ENCODE data around the gene CD200R1.

CD200R1 gene, protein sequence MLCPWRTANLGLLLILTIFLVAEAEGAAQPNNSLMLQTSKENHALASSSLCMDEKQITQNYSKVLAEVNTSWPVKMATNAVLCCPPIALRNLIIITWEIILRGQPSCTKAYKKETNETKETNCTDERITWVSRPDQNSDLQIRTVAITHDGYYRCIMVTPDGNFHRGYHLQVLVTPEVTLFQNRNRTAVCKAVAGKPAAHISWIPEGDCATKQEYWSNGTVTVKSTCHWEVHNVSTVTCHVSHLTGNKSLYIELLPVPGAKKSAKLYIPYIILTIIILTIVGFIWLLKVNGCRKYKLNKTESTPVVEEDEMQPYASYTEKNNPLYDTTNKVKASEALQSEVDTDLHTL

GRCh38 chr3:112974894-112975293 lies at the start of gene CD200R1:
TSS of gene CD200R1 (minus strand) at chr3:112975103. CDS start at chr3:112974857, 246 bp downstream.
- peak; percentile 18 for DNase-seq (ENCODE audit: low read depth)

GRCh38 chr3:113021471-113021870 lies 46.6 kb upstream of the CD200R1 start:
- DNase-seq (ENCODE audit: low read depth): no peak

DNA sequence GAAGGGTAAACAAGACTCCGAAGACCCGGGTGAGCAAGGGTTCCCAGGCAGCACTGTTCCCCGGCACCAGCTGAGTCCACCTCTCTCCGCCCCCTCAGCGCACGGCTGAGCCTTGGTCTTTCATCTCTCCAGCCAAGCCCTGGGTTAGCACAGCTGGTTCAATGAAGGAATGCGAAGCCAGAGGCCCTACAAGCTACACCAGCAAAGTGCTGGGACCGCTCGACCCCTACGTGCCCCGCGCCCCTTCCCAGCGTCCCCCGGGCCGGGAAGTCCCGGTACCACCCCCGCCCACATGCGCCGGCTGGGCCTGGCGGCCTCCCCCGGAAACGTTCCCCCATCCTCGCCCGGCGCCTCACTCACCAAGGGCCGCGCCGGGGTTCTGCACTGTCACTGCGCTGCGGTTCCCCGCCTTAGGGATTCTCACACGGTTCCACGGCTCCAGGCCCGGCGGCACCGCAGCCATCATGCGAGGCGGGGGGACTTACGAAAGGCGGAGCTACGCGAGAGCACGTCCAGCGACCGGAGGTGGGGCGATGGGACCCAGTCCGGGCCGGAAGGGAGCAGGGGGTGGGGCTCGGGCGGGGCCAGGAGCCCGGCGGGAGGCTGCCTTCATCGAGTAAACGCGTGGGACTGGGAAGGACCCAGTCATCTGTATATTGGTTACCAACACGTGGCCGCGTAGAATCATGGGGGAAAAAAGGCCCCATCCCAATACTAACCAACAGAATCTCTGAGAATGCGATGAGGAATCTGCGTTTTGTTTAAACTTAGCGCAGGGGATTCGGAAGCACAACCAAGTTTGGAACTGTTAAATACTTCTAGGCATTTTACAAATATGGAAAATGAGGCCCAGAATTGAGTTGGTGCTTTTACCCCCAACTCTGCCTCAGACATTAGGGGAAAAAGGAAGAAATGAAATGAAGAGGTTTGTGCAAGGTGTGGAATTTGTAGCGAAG lies 44.6 kb upstream of the CD200R1 start:
- DNase-seq (ENCODE audit: low read depth): peak; percentile 68

GRCh38 chr3:113018536-113019181 lies 43.8 kb upstream of the CD200R1 start:
- no peak for DNase-seq (ENCODE audit: low read depth)

DNA sequence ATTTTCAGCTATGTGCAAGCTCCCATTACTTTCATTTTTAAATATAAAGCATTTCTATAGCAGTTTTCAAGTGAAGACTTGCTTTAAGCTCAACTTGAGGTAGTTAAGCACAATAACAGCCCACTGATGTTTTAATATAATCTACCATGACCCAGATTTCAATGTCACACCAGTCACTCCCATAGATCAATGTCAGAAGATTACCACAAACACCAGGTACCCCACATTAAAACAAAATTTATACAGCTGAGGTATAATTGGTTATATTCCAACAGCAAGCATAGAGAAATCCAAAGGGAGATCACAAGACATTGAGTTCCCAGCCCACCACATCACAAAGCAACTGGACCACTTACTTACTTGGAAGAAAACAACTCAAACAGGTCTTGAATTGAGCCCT lies 38.7 kb upstream of the CD200R1 start:
- DNase-seq (ENCODE audit: low read depth): no peak

- no peak for DNase-seq (ENCODE audit: low read depth)
Measured at GRCh38 chr3:113008117-113008516, 33.2 kb upstream of the CD200R1 start.

GRCh38 chr3:113006359-113007056 lies 31.6 kb upstream of the CD200R1 start:
- no peak for DNase-seq (ENCODE audit: low read depth)

DNA sequence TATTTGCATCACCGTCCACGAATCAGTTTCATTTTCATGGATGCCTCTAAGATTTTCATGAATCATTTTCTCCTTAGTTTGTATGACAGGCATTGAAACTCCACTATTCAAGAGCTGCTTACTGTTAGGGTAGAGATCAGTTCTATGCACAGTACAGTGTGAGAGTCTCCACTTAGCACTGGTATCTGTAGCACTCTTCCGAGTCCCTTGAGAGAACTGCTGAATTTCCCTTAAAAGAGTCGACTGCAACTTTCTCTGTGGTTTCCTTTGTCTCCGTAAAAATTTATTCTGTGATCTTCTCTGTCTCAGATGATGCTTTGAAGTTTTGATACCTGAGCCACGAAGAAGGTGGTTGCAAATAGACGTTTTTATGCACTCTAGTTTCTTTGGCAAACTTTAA lies 30.7 kb upstream of the CD200R1 start:
- no peak for DNase-seq (ENCODE audit: low read depth)

DNA sequence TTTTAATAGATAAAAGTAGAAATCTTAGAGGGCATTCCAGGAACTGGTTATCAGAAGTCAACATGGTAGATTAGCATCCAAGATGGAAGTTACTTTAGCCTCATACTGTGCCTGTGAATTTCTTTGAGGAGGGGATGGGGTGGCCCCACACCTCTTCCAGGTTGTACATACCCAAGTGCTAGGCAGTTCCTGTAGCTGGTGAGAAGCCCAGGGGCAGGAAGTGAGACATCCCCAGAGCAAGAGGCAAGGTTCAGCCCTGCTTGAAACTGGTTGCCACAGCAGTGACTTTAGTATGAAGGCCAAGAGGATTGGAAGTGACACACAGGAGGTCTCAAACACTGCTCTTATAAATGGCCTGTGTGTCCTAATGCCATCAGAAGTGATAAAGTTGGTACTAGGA lies 27.8 kb upstream of the CD200R1 start:
- DNase-seq (ENCODE audit: low read depth): no peak

DNA sequence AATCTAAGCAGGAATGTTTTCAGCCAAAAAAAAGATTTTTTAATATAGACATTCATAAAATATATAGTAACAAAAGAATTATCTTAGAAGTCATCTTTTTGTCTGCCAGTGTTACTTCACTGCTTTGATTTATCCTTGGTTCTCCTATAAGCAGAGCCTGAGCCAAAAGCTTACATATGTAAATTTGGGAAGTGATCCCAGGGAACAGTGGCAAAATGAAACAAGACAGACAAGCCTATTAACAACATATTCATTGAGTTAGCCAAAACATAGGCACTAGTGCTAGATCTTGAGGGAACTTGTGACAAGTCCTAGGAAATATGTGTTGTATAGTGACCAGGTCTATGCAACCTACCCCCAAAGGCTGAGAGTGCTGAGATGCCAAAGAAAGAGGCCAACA lies 27.1 kb upstream of the CD200R1 start:
- DNase-seq (ENCODE audit: low read depth): no peak

GRCh38 chr3:113000691-113001090 lies 25.8 kb upstream of the CD200R1 start:
- no peak for DNase-seq (ENCODE audit: low read depth)

DNA sequence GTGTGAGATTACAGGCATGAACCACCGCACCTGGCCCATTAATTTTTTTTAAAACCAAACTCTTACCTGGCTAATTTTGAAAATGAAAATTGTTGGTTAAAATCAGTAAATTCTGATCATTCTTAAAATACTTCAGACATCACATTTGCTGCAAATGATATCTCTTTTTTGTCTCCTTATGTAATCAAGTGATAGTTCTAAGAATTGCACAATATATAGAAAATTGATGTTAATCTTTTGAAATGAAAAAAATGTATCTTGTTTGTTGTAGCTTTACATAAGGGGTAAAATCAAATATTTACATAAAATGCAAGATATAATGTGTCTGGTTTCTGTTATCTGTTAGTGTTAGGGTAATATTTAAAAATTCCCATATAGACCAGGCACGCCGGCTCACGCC lies 20.9 kb upstream of the CD200R1 start:
- DNase-seq (ENCODE audit: low read depth): no peak

DNA sequence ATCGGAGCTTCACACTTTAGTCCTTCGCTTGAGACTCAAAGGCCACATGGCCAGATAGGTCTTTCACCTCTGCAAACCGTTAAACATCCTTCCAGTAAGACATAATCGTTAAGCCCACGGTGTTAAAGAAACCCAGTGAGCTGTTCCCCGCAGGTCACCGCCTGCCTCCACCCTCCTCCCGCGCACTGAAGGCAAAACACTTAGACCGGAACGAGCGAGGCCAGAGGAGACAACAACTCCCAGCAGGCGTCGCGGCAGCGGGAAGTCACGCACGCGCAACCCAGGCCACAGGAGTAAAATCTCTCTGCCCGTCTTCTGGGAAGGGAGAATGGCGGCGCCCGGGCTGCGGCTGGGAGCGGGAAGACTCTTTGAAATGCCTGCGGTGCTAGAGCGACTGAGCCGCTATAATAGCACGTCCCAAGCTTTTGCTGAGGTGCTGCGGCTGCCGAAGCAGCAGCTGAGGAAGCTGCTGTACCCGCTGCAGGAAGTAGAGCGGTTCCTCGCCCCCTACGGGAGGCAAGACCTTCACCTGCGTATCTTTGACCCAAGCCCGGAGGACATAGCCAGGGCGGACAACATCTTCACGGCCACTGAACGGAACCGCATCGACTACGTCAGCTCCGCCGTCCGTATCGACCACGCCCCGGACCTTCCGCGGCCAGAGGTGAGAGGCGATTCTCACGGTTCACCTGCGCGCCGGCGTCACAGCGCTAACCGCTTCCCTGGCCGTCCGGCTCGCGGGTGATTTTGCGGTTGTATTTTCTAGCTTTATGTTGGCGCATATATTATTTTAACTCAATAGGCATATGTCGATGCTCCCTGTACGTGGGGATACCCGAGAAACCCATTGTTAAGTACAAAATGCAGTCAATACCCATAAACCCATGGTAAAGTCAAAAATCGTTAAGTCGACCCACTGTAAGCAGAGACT lies 16.0 kb upstream of the CD200R1 start, which contains the start of gene GTPBP8:
Gene GTPBP8 (plus strand): TSS at position 313 of the 931 bp plus-strand sequence. CDS start 16 bp downstream, at position 329.
- DNase-seq (ENCODE audit: low read depth): peak; percentile 48

DNA sequence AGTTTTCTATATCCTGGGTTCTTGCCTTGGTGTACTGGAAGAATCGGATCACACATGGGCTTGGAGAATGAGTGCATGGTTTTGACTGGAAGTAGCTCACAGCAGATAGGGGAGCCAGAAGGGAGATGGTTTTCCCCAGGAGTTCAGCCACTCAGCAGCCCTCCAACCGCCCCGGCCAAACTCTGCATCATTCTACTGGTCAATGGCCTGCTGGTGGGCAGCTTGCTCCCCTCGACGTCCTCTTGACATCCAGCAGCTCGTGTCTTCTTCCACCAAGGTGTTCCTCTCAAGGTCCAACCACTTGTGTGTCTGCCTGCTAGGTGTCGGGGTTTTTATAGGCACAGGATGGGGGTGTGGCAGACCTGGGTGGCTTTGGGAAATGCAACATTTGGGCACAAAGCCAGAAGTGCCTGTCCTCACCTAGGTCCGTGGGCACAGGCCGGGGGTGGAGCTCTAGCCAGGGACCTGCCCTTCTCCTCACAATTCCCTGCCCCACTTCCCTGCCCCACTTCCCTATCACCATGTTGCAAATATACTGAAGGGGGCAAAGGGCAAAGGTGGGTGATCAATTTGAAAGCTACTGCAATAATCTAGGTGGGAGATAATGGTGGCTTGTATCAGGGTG lies 12.9 kb upstream of the CD200R1 start:
- DNase-seq (ENCODE audit: low read depth): no peak

GRCh38 chr3:112984485-112984884 lies 9.6 kb upstream of the CD200R1 start:
- DNase-seq (ENCODE audit: low read depth): no peak

DNA sequence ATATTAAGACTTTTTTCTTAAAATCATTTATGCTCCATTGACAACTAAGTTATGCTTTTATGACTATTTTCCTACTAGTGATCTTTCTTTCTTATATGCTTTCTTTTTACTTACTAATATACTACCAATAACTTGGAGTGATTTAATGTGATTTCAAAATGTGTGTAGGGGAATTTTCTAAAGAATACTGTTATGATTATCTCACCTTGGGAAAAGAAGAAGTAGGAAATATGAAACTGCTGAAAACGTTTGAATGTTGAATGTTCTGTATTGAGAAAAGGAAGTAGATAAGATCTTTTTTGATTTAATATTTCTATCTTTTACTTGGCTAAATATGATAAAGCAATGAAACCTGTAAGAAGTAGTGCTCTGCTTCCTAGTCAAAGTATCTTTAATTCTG lies 7.8 kb upstream of the CD200R1 start:
- DNase-seq (ENCODE audit: low read depth): no peak

DNA sequence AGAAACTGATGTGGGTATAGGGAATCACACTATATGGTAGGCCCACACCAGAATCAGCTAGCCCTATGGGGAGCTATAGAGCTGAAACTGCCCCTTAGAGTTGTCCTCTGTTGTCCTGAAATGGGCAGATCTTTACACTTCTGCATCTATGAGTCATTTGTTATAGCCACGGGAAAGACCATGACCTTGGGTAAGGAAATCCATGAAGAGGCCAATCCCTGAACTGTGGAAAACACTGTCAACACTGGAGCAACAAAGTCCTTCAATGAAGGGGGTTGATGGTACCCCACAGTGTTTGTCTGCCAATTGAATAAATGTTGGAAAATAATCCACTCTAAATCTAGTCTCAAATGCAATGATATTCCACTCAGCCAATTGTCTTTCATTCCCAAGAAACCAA lies 5.2 kb upstream of the CD200R1 start:
- DNase-seq (ENCODE audit: low read depth): no peak

- DNase-seq (ENCODE audit: low read depth): no peak
Measured at GRCh38 chr3:112979244-112979832, 4.4 kb upstream of the CD200R1 start.

DNA sequence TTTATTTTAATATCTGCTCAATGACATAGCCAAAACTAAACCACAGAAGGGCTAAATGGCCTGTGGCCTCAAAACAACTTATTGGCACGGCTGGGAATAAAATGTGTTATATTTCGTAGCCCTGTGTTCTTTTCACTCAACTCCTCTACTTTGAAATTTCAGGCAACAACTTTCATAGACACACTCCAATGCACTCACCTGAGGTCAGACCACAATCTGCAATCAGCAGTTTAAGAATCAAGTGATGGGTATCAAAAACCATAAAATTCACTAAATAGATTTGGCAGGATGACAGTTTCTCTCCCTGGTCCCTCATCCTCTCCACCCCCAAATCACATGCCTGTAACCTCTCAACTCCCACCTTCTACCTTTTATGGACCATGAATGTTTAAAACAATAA lies 2.0 kb upstream of the CD200R1 start:
- no peak for DNase-seq (ENCODE audit: low read depth)

DNA sequence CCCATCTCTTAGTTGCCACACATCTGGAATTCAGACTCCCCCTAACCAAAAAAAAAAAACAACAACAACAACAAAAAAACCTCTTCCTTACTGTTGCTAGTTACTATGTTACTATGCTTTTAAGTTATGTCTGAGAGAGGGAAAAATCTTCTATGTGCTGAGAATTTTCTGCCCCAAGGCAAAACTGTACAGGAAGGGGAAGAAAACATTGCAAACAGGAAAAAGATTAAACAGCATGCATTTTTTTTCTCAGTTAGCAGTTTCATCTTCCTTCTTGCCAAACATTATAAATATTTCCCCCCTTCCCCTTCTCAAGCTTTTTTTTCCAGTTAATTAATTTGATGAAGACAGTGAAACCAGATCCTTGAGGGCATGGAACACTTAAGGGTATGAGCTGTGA lies 1.1 kb upstream of the CD200R1 start:
- DNase-seq (ENCODE audit: low read depth): no peak
